T-helper 2 cell (primary cell): ENCODE results near the gene ZACN.

Experiments used
- DNase-seq, 5 experiments: peaks; one replicate each; pipeline versions ENCODE4 v3.0.0 to v3.0.0-alpha.2; 2012 to 2022

Gene ZACN

GRCh38 chr17:76082326-76083251 is 3.6 kb downstream of the ZACN start:
- no peak for DNase-seq

- DNase-seq = no peak
These were observed 4.7 kb downstream of the ZACN start for GRCh38 chr17:76083536-76084182.

DNA sequence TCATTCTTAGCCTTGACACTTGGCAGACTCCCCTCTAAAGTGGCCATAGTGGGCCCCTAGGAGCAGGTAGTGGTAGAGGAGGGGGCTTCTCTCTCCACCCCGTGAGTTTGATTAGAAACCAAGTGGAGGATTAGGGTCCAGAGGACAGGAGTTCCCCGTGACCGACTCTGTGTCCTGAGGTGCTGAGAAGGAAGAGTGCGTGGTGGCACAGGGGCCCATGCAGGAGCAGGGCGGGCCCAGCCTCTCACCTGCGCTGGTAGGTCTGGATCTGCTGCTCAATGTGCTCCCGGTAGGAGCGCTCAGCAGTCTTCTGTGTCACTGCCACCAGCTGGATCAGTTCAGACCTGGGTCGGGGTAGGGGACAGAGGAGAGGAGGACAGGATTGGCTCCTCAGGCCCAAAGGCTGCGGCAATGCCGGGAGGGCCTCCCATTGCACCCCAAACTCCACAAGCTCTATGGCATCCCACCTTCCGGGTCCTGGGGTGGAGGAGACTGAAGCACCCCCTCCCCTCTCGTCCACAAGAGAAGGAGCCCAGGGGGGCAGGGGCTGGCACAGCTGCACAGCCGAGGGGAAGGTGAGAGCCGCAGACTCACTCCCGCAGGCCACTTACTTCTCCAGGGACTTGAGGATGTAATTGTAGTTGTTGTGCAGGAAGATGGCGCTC is 6.2 kb downstream of the ZACN start:
- DNase-seq = no peak

GRCh38 chr17:76085731-76086366 is 6.9 kb downstream of the ZACN start:
- no peak for DNase-seq

DNA sequence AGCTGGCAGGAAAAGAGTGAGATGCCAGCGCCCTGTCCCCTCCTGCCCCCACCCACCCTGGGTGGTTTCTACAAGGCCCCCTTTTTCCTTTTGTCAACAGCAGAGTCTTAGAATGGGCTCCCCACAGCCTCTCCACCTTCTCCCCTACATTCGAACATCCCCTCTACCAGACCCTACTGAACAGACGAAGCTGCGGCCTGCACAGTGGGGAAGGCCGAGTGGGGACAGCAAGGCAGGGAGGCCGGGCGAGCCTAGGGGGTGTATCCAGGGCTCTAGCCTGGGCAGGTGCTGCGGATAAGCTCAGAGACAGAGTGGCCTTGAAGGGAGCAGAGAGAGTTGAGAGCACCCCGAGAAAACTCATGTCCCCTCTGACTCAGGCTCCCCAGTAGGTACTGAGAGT is 7.4 kb downstream of the ZACN start:
- DNase-seq = no peak

DNA sequence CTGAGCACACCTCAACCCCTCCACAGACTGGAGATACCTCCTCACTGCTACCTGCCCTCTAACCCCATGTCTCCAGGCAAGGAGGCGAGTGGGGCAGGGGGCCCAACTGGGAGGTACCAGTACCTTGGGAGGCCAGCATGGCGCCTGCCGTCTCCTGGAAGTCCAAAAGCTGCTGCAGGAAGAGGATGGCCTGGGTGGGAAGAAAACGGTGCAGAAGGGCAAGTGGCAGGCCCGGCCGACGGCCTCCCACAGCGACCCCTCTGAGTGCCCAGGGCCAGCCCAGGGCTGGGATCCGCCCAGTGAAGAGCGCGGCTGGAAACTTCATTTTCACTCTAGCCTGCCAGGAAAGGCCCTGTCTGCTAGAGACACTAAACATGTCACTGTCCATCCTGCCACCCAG is 8.5 kb downstream of the ZACN start:
- DNase-seq = no peak

DNA sequence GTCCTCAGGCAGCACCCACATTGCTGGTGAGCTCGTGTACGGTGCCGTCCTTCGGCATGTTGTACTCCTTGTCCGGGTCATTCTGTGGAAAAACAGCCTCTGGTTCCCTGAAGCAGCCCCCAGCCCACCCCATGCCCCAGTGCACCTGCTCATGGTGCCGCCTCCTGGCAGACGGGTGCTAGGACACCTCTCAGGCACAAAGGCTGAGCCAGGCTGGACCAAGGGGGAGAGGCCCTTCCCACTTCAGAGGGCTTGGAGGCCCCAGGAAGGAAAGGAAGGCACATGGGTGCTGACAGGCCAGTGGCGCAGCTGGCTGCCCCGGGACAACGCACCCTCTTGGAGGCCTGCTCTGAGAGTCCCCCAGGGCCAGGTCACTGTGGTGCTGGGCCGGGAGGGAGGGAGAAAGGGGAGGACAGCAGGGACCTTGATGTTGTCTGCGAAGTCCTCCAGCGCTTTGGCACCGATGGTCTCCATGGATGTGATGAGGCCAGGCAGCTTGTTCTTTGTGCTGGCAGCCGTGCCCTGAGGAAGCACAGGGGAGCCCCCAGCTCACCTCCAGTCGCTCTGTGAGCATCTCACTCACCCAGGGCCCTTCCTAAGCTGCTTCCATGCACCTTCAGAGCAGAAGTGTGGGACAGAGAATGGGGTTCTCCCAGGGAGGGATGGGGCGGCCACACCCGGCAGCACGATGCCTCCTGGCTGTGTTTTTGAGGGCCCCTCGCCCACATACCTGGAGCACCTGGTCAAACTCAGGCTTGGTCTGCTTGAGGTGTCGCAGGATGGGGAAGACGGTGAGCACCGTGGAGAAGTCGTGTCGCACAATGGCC is 9.3 kb downstream of the ZACN start:
- DNase-seq = no peak

- no peak for DNase-seq
These were observed 10.0 kb downstream of the ZACN start for GRCh38 chr17:76088868-76089576.

GRCh38 chr17:76089680-76090516 is 10.9 kb downstream of the ZACN start:
- DNase-seq = no peak

DNA sequence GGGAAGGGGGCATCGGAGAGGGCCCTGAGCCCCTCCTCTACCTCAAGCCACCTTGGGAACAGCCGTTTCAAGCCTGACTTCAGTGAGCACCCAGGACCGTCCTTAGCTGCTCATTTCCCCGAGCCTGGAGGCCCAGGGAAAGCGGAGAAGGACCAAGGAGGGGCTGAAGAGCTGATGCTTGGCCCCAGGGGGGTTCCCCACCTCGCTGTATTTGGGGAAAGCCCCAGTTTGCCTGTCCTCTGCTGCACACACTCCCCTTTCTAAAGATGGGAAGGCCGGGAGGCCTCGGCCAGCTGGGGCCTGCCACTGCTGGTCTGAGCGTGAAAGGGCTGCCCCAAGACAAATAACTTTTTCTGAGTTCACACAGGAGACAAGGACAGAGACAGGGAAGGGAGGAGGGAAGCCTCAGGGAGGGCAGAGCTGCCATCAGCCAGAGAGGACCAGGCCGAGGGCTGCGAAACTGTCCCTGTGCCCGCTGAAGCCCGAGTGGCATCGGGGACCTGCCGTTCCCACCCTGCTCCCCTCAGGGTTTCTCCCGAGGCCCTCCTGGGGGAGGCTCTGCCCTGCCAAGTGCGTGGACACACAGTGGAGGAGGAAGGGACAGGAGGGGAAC is 11.6 kb downstream of the ZACN start:
- DNase-seq = no peak

GRCh38 chr17:76091526-76092286 is 12.7 kb downstream of the ZACN start:
- DNase-seq = no peak

- no peak for DNase-seq
These were observed 13.8 kb downstream of the ZACN start for GRCh38 chr17:76092526-76093413.

DNA sequence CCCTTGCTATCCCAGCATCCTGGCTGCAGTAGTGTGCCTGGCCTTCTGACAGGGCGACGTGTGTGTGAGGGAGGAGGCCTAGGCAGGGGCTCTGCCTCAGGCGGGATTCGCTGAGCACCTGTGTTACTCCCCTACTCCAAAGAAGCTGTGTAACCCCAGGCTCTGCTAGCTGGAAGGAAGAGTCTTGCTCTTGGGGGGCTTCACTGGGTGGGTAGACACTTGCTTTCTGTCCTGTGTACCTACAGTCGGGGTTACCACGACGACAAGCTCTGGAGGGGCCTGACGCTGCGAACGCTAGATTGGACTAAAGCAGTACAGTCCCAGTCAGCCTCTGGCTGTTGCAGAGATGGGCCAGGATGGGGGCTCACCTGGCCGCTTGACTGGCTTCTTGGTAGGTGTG is 15.1 kb downstream of the ZACN start:
- DNase-seq = no peak

GRCh38 chr17:76095943-76096342 is 17.0 kb downstream of the ZACN start:
- no peak for DNase-seq

DNA sequence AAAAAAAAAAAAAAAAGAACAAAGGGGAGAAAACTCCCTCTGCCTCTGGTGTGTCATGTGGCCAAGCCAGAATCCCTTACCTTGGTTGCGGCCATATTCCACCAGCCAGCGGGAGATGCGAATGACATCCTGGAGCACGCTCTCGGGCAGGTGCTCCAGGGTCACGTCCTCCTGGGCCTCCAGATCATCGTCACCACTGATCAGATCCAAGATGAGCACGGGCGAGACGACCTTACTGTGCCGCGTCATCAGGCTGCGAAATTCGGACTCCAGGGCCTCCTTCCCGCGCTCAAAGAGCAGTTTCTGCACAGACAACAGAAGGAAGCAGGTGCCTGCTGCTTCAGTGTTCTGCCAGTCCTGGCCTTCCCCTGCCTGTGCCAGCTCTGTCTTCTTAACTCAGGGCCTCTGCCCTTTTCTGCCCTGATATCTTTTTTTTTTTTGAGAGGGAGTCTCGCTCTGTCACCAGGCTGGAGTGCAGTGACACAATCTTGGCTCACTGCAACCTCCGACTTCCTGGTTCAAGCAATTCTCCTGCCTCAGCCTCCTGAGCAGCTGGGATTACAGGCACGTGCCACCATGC is 18.8 kb downstream of the ZACN start:
- no peak for DNase-seq

GRCh38 chr17:76102944-76103273 is 23.9 kb downstream of the ZACN start:
- DNase-seq = no peak

GRCh38 chr17:76103274-76104139 is 24.5 kb downstream of the ZACN start, which contains the start of gene EXOC7:
TSS of gene EXOC7 (minus strand) at chr17:76103787. CDS start at chr17:76103692, 95 bp downstream.
- peak; percentile 85 to 91 (median 87) for DNase-seq
